GM12864 (cell line): ENCODE results near the gene MFAP3L.

Experiments
- DNase-seq: peaks from one replicate; pipeline ENCODE4 v3.0.0-alpha.2; 2011; ENCODE audit warnings: low read depth
- H3K4me3 ChIP-seq: 2 replicates; pipeline ENCODE4 v1.5.1; 2011; ENCODE audit warnings: mild to moderate bottlenecking, low read depth, low read length, control low read depth
- TF ChIP-seq, protein P1 (sequence below): IDR thresholded peaks from 2 replicates; pipeline ENCODE4 v1.5.1; 2011; ENCODE audit warnings: low read depth, mild to moderate bottlenecking, moderate library complexity, low read length, control low read depth, inconsistent platforms; ENCODE audit errors: missing control alignments

MFAP3L gene

DNA sequence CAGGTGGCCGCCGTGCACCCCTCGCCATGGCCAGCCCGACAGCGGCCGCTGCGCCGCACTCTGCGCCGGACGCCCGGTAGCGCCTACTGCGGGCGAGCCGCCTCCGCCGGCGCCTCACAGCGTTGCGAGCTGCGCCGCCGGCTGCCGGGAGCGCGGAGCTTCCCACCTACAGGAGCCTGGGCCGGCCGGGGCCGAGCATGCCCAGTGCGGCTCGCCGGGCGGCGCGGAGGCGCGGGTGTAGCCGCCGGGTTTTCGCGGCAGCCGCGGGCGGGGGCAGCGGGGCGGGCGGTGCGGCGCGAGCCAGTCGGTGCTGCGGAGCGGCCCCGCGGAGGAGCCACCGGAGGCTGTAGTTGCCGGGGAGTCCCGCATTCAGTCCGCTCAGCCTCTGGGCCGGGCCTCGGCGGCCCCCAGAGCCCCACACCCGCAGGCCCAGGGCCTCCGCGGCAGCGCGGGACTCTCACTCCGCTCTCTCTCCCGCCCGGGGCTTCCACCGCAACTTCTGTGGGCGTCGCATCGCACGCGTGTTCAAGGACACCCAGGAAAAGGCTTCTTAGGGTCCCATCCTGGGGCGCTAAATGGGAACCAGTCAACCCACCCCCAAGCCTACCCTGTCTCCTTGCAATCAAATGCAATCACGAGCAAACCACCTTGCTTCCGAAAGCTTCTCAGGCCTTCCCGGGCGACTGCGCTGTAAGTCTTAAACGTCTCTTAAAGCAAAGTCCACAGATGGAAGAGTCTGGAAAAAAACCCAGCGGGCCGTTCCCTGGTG is at the start of gene MFAP3L:
Gene MFAP3L, minus strand, starts transcription at position 143 of the 769 bp plus-strand sequence. CDS start 20,518 bp downstream, outside the sequence.
- TF ChIP-seq, protein P1, sequence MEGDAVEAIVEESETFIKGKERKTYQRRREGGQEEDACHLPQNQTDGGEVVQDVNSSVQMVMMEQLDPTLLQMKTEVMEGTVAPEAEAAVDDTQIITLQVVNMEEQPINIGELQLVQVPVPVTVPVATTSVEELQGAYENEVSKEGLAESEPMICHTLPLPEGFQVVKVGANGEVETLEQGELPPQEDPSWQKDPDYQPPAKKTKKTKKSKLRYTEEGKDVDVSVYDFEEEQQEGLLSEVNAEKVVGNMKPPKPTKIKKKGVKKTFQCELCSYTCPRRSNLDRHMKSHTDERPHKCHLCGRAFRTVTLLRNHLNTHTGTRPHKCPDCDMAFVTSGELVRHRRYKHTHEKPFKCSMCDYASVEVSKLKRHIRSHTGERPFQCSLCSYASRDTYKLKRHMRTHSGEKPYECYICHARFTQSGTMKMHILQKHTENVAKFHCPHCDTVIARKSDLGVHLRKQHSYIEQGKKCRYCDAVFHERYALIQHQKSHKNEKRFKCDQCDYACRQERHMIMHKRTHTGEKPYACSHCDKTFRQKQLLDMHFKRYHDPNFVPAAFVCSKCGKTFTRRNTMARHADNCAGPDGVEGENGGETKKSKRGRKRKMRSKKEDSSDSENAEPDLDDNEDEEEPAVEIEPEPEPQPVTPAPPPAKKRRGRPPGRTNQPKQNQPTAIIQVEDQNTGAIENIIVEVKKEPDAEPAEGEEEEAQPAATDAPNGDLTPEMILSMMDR: no peak
- peak within 1 kb of the TSS; percentile 81 for H3K4me3 ChIP-seq
- DNase-seq: no peak

DNA sequence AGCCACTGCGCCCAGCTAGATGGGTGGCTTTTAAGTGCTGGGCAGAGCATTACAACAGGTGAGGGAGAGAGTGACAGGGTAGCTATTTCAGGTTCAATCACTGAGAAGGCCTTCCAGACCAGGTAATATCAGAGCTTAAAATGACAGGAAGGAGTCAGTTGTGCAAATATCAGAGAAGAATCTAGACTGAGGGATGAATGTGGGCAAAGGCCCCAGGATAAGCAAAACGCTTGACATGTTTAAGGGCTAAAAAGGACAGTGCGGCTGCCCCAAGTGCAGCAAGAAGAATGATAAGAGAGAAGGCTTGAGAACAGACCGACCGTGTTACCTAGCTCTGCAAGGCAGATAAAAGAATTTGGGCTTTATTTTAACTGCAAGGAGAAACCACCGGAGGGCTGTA is 45.0 kb upstream of the MFAP3L start:
- H3K4me3 ChIP-seq: no peak overlapping the region
- TF ChIP-seq, protein P1: no peak
- no peak for DNase-seq

DNA sequence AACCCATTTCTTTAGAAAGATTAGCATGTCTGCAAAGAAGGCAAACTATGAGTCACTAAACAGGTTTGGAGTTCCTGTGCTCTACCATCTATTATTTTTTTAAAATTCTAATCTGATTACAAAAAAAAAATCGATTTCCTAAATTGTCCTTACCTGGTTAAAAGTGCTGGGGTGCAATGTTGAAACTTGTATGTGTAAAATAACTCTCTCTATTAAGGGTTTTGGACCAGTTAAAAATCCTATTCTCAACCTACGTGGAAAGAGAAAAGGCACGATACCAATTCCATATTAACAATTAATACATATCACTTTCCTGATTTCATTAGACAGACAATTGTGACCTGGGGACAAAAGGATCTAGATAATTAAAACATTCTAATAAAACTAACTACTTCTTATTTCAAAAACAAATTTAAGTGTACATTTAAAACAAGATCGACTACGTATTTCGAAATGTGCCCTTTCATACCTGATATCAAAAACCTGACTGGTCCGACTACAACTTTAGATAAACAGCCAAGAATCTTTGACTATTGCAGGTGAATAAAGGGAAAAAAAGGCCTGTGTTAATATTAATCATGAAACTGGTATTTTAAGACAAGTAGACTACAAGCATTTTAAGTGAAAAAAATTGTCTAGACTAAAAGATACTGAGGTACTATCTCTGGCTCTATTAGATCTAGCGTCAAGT is 42.4 kb upstream of the MFAP3L start:
- TF ChIP-seq, protein P1: no peak
- no peak overlapping the region for H3K4me3 ChIP-seq
- DNase-seq: no peak

DNA sequence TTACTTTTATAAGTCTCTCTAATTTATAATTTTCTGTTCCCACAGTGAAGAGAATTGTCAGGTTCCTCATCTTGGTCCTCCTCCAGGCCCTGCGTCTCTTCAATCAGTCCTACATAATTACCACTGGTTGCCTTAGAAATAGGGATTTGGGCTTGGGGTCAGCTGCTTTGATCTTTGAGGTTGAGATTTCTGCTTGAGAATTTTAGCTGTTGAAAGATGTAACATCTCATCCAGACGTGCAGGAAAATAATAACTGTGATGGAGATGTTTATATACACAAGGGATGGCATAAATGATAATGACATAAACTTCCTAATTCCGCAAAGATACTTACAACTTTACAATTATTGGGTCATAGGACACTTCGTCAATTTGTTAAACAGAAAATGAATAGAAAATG is 33.2 kb upstream of the MFAP3L start:
- TF ChIP-seq, protein P1: no peak
- DNase-seq: no peak
- no peak overlapping the region for H3K4me3 ChIP-seq

DNA sequence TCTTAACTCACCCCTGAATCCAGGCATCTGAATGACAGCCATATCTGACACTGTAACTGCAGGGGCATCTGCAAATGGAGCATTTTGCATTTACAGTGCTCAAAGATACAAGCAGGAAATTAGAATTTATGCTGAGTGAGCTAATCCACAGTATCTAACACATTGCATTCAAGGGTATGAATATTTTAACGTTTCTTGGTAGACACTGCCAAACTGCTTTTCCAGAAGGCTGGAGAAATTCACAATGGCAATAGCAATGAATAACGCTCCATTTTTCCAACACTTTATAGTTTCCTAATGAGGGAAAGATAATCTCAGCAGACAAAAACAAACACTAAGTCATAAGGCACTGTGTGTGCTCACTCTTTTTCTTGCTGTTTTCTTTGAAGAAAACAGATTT is 32.6 kb upstream of the MFAP3L start:
- DNase-seq: no peak
- no peak overlapping the region for H3K4me3 ChIP-seq
- TF ChIP-seq, protein P1: no peak

DNA sequence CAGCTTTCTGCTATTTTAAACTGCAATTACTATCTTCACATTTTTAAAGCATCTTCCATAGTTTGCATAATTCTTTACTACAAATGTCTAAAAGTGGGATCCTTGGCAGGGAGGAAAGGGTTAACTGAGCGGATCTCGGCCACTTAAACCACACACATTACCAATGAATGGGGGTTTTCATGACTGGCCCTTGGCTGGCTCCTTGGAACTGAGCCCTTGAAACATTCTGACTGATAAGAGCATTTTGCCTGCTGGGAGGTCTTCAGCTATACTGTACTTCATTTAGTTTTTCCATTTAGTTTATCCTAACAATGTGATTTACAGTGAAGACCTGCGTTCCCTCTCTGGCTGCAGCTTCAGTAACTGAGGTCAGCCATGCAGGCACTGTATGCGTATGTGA is 31.7 kb upstream of the MFAP3L start:
- TF ChIP-seq, protein P1: no peak
- no peak overlapping the region for H3K4me3 ChIP-seq
- DNase-seq: no peak

DNA sequence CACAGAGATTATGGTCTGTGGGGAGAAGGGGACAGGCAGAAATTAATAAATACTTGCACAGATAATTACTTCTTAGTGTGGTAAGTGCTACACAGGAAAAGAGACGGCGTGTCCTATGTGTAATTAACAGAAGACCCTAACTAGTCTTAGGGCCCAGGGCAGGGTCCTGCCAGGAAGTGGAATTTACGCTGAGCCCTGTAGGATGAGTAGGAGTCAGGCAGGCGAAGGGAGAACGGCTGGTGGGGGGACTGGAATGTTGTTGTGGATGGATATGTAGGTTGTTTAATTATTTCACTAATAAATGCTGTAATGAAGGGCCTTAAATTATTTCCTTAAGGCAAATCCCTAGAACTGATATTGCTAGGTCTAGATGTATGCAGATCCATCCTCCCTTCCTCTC is 26.7 kb upstream of the MFAP3L start:
- TF ChIP-seq, protein P1: no peak
- H3K4me3 ChIP-seq: no peak overlapping the region
- DNase-seq: no peak
